Measurements from ENCODE around the gene ZNF346. TPM values are rescaled to one million over a fixed set of nuclear protein-coding genes. Genes with fewer than 3 reads are reported as not detected.

The ZNF346 gene
- total and polyA plus RNA-seq, 3 donors from 2014 or later: 19.2 to 31.7 (median 31.1) TPM

DNA sequence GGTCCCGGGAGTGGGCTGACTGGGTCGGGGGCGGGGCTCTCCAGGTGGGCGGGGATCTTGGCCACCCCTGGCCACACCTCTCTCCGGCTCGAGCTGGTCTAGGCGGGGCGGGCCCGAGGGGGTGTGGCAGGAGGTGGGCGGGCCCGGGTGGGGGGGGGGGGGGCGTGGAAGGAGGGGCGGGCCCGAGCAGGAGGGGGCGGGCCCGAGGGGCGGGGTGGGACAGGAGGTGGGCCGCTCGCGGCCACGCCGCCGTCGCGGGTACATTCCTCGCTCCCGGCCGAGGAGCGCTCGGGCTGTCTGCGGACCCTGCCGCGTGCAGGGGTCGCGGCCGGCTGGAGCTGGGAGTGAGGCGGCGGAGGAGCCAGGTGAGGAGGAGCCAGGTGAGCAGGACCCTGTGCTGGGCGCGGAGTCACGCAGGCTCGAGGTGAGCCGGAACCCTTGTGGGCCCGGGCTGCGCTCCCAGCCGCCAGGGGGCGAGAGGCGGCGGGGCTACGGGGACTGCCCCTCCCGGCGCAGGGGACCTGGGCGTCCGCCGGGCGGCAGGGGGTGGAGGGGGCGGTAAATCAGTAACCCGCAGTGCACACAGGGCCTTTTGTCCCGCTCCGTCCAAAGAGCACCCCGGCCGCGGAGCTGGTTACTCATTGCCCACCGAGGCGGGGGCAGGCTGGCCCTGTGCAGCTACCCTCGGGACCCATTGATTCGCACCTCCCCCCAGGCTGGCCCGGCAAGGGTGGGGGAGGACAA is 64.3 kb downstream of the ZNF346 start, which contains the start of gene FGFR4:
FGFR4 (plus strand) TSS at position 262 of the 744 bp plus-strand sequence. CDS start 2,688 bp downstream, outside the sequence.
- H3K36me3 ChIP-seq (ENCODE audit: low read depth, missing control alignments): no peaks in the 10 kb centered on the region
- no peaks in the 10 kb centered on the region for H3K9me3 ChIP-seq
- H3K4me1 ChIP-seq: peaks cover 15% of the 10 kb centered on the region
- H3K27me3 ChIP-seq: no peaks in the 10 kb centered on the region
- intact Hi-C loops (cut with DNase I; ENCODE audit: low total_unique reads): no loop called here
- no peak for TF ChIP-seq POLR2A (IDR thresholded peaks at IDR 0.05)
- TF ChIP-seq, protein P1, sequence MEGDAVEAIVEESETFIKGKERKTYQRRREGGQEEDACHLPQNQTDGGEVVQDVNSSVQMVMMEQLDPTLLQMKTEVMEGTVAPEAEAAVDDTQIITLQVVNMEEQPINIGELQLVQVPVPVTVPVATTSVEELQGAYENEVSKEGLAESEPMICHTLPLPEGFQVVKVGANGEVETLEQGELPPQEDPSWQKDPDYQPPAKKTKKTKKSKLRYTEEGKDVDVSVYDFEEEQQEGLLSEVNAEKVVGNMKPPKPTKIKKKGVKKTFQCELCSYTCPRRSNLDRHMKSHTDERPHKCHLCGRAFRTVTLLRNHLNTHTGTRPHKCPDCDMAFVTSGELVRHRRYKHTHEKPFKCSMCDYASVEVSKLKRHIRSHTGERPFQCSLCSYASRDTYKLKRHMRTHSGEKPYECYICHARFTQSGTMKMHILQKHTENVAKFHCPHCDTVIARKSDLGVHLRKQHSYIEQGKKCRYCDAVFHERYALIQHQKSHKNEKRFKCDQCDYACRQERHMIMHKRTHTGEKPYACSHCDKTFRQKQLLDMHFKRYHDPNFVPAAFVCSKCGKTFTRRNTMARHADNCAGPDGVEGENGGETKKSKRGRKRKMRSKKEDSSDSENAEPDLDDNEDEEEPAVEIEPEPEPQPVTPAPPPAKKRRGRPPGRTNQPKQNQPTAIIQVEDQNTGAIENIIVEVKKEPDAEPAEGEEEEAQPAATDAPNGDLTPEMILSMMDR (IDR thresholded peaks at IDR 0.05): peak in 2 of 3 experiments; percentile 34
- no peak within 1 kb of the TSS for H3K27ac ChIP-seq
- 0 to 2% methylated on average over 1 to 58 of the region's 68 CpGs for WGBS, 2 donors
- H3K4me3 ChIP-seq: peak within 1 kb of the TSS; percentile 41 to 55
- DNase-seq: peak; percentile 79

DNA sequence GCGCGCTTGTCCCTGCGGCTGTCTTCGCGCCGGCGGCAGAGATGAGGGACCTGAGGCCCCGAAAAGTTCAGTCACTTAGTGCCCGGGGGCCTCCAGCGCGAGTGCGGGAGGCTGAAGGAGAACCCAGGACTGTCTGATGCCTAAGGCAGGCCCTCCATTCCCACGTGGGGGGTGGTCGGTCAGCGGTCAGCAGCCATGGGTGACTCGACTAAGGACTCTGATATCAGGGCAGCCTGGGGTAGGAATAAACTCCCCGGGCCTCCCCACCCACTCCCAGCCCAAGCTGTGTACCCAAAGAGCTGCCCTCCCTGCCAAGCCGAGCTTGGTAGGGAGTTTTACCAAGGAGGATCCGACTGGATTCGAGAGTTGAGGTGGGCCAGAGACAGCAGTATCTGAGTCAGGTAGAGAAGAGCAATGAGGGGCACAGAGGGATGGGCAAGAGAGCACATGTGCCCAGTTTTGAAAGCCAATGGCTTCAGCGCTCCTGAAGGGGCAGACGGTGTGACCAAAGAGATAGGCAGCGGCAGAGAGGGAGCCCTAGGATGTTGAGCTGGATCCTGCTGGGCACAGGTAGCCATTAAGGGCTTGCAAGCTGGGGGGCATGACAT is 65.0 kb downstream of the ZNF346 start:
- Histone ChIP-seq H3K36me3 (ENCODE audit: low read depth, missing control alignments) (no peaks in the 10 kb centered on the region), H3K27me3 (no peaks in the 10 kb centered on the region), H3K27ac (no peak overlapping the region)

DNA sequence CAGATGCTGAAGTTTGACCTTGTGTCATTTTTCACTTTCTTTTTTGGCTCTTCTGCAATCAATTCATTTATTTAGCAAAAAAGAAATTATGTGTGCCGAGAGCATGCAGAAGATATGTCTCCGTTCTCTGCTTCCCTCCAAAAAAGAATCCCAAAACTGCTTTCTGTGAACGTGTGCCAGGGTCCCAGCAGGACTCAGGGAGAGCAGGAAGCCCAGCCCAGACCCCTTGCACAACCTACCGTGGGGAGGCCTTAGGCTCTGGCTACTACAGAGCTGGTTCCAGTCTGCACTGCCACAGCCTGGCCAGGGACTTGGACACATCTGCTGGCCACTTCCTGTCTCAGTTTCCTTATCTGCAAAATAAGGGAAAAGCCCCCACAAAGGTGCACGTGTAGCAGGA is 66.6 kb downstream of the ZNF346 start:
- TF ChIP-seq, protein P1 (IDR thresholded peaks at IDR 0.05): no peak
- TF ChIP-seq POLR2A (IDR thresholded peaks at IDR 0.05): no peak
- no peak overlapping the region for H3K4me3 ChIP-seq
- WGBS, 2 donors: 40 to 70% methylated on average over 5 of the region's 5 CpGs
- peak; percentile 52 for DNase-seq
- intact Hi-C loops (cut with DNase I; ENCODE audit: low total_unique reads): no loop called here
- H3K9me3 ChIP-seq: no peaks in the 10 kb centered on the region
- no peaks in the 10 kb centered on the region for H3K27me3 ChIP-seq
- peaks cover 17% of the 10 kb centered on the region for H3K4me1 ChIP-seq
- no peaks in the 10 kb centered on the region for H3K36me3 ChIP-seq (ENCODE audit: low read depth, missing control alignments)
- no peak overlapping the region for H3K27ac ChIP-seq

More for the DNA sequence above, 65.0 kb downstream of the ZNF346 start:
- intact Hi-C loops (cut with DNase I; ENCODE audit: low total_unique reads): no loop called here
- TF ChIP-seq, protein P1 (IDR thresholded peaks at IDR 0.05): no peak
- no peak for TF ChIP-seq POLR2A (IDR thresholded peaks at IDR 0.05)
- DNase-seq: no peak
- WGBS, 2 donors: 30 to 39% methylated on average over 10 to 20 of the region's 23 CpGs
- Histone ChIP-seq H3K4me1 (peaks cover 15% of the 10 kb centered on the region), H3K4me3 (peak overlapping the region; percentile 41 to 55), H3K9me3 (no peaks in the 10 kb centered on the region)

DNA sequence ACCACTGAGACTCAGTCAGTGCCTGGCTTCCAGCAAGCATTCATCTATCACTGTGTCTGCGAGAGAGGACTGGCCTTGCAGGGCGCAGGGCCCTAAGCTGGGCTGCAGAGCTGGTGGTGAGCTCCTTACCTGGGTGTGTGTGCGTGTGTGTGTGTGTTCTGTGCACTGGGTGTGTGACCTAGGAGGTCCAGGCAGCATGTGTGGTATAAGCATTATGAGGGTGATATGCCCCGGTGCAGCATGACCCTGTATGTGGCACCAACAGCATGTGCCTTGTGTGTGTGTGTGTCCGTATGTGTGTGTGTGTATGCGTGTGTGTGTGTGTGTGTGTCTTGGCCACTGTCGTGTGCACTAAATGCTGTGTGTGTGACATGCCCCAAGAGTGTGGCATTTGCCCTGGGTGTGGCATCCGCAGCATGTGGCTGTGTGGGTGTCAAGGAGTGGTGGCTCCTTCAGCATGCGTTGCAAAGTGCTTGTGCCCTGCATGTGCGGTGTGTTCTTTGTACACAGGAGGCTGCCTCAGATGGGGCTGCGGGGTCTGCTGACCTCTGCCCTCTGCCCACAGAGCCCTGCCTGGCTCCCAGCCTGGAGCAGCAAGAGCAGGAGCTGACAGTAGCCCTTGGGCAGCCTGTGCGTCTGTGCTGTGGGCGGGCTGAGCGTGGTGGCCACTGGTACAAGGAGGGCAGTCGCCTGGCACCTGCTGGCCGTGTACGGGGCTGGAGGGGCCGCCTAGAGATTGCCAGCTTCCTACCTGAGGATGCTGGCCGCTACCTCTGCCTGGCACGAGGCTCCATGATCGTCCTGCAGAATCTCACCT is 67.5 kb downstream of the ZNF346 start:
- 90 to 92% methylated on average over 9 to 19 of the region's 21 CpGs for WGBS, 2 donors
- Histone ChIP-seq H3K9me3 (no peaks in the 10 kb centered on the region), H3K36me3 (ENCODE audit: low read depth, missing control alignments) (no peaks in the 10 kb centered on the region), H3K27ac (no peak overlapping the region), H3K27me3 (no peaks in the 10 kb centered on the region), H3K4me3 (no peak overlapping the region), H3K4me1 (peaks cover 25% of the 10 kb centered on the region)
- no peak for DNase-seq
- TF ChIP-seq POLR2A (IDR thresholded peaks at IDR 0.05): no peak
- TF ChIP-seq, protein P1 (IDR thresholded peaks at IDR 0.05): no peak
- intact Hi-C loops (cut with DNase I; ENCODE audit: low total_unique reads): no loop called here

All from testis (tissue), 3 donors.